Memory B cell (primary cell): Measurements from ENCODE around the gene NAP1L4.
"Not testable (repeated sequence)": the region's sequence is repeated elsewhere in the genome, so short reads cannot be mapped to it uniquely, and the experiment has no call there.

Experiments used
- ATAC-seq: fragments of 150-1000 bp; cut with Tn5 transposase; 2 replicates; pipeline ENCODE4 v1.10.0; 2021; ENCODE audit warnings: low read depth, mild to moderate bottlenecking, moderate library complexity
- DNase-seq, 2 donors: peaks; one replicate each; pipeline ENCODE4 v3.0.0; 2022; ENCODE audit warnings: low spot score in 2 of 2
- H3K27ac Mint-ChIP-seq: one replicate; pipeline ENCODE4 v1.8.0; 2022; ENCODE audit warnings: mild to moderate bottlenecking, moderate library complexity, mixed read lengths
- H3K27me3 Mint-ChIP-seq: one replicate; pipeline ENCODE4 v1.8.0; 2022; ENCODE audit warnings: mixed read lengths
- H3K36me3 Mint-ChIP-seq: one replicate; pipeline ENCODE4 v1.8.0; 2022; ENCODE audit warnings: mild to moderate bottlenecking, mixed read lengths
- H3K4me1 Mint-ChIP-seq: one replicate; pipeline ENCODE4 v1.8.0; 2022; ENCODE audit warnings: mixed read lengths
- H3K4me3 Mint-ChIP-seq: one replicate; pipeline ENCODE4 v1.8.0; 2022; ENCODE audit warnings: mild to moderate bottlenecking, moderate library complexity, mixed read lengths
- H3K9me3 Mint-ChIP-seq: one replicate; pipeline ENCODE4 v1.8.0; 2022; ENCODE audit warnings: mixed read lengths

The NAP1L4 gene

GRCh38 chr11:2905299-2905698 lies 86.8 kb downstream of the NAP1L4 start:
- not testable (repeated sequence) for H3K4me3 Mint-ChIP-seq, DNase-seq, H3K4me1 Mint-ChIP-seq, H3K27ac Mint-ChIP-seq, ATAC-seq
- peaks cover 17% of the 10 kb centered on the region for H3K36me3 Mint-ChIP-seq
- peaks cover 12% of the 10 kb centered on the region for H3K9me3 Mint-ChIP-seq
- H3K27me3 Mint-ChIP-seq, result peaks cover 23% of the 10 kb centered on the region

- peaks cover 17% of the 10 kb centered on the region for H3K36me3 Mint-ChIP-seq
- no peak for DNase-seq
- peaks cover 12% of the 10 kb centered on the region for H3K9me3 Mint-ChIP-seq
- H3K4me3 Mint-ChIP-seq, result no peak overlapping the region
- peaks cover 20% of the 10 kb centered on the region for H3K27me3 Mint-ChIP-seq
- no peak for ATAC-seq
- H3K27ac Mint-ChIP-seq, result no peak overlapping the region
- H3K4me1 Mint-ChIP-seq, result peaks cover 10% of the 10 kb centered on the region
Measured at GRCh38 chr11:2904153-2905052, 87.7 kb downstream of the NAP1L4 start.

GRCh38 chr11:2903672-2904011 lies 88.5 kb downstream of the NAP1L4 start:
- peaks cover 20% of the 10 kb centered on the region for H3K27me3 Mint-ChIP-seq
- DNase-seq (no peak), ATAC-seq (no peak)
- peaks cover 17% of the 10 kb centered on the region for H3K36me3 Mint-ChIP-seq
- H3K4me3 Mint-ChIP-seq, result peak overlapping the region; percentile 67
- H3K4me1 Mint-ChIP-seq, result peaks cover 14% of the 10 kb centered on the region
- peaks cover 12% of the 10 kb centered on the region for H3K9me3 Mint-ChIP-seq
- no peak overlapping the region for H3K27ac Mint-ChIP-seq

GRCh38 chr11:2902784-2903671 lies 89.1 kb downstream of the NAP1L4 start:
- Mint-ChIP-seq H3K4me1 (peaks cover 16% of the 10 kb centered on the region), H3K4me3 (peak overlapping the region; percentile 76), H3K36me3 (peaks cover 17% of the 10 kb centered on the region), H3K27me3 (peaks cover 20% of the 10 kb centered on the region), H3K9me3 (peaks cover 12% of the 10 kb centered on the region), H3K27ac (no peak overlapping the region)
- ATAC-seq (no peak), DNase-seq (no peak)

GRCh38 chr11:2901854-2902783 lies 90.0 kb downstream of the NAP1L4 start:
- H3K4me1 Mint-ChIP-seq, result peaks cover 16% of the 10 kb centered on the region
- no peak overlapping the region for H3K27ac Mint-ChIP-seq
- peaks cover 10% of the 10 kb centered on the region for H3K9me3 Mint-ChIP-seq
- ATAC-seq (peak; percentile 85), DNase-seq (peak; percentile 63 to 70)
- peaks cover 14% of the 10 kb centered on the region for H3K36me3 Mint-ChIP-seq
- peaks cover 17% of the 10 kb centered on the region for H3K27me3 Mint-ChIP-seq
- H3K4me3 Mint-ChIP-seq, result peak overlapping the region; percentile 76

GRCh38 chr11:2901196-2901796 lies 90.8 kb downstream of the NAP1L4 start:
- Mint-ChIP-seq H3K9me3 (peaks cover 8% of the 10 kb centered on the region), H3K27ac (no peak overlapping the region), H3K4me3 (peak overlapping the region; percentile 76), H3K27me3 (peaks cover 14% of the 10 kb centered on the region), H3K36me3 (peaks cover 12% of the 10 kb centered on the region), H3K4me1 (peaks cover 16% of the 10 kb centered on the region)
- DNase-seq (no peak), ATAC-seq (no peak)

GRCh38 chr11:2899080-2899783 lies 92.9 kb downstream of the NAP1L4 start:
- Mint-ChIP-seq H3K4me1 (peaks cover 12% of the 10 kb centered on the region), H3K27me3 (peaks cover 1% of the 10 kb centered on the region), H3K36me3 (no peaks in the 10 kb centered on the region), H3K4me3 (no peak overlapping the region), H3K9me3 (no peaks in the 10 kb centered on the region), H3K27ac (peak overlapping the region; percentile 41)
- ATAC-seq, result no peak
- DNase-seq, result no peak

GRCh38 chr11:2898366-2899079 lies 93.6 kb downstream of the NAP1L4 start:
- Mint-ChIP-seq H3K27me3 (no peaks in the 10 kb centered on the region), H3K27ac (no peak overlapping the region), H3K9me3 (no peaks in the 10 kb centered on the region), H3K4me3 (no peak overlapping the region), H3K4me1 (peaks cover 10% of the 10 kb centered on the region), H3K36me3 (no peaks in the 10 kb centered on the region)
- no peak for DNase-seq
- peak; percentile 20 for ATAC-seq

GRCh38 chr11:2897048-2897447 lies 95.1 kb downstream of the NAP1L4 start:
- no peaks in the 10 kb centered on the region for H3K9me3 Mint-ChIP-seq
- H3K36me3 Mint-ChIP-seq, result no peaks in the 10 kb centered on the region
- DNase-seq (no peak), ATAC-seq (no peak)
- H3K4me1 Mint-ChIP-seq, result peaks cover 15% of the 10 kb centered on the region
- no peak overlapping the region for H3K4me3 Mint-ChIP-seq
- no peaks in the 10 kb centered on the region for H3K27me3 Mint-ChIP-seq
- no peak overlapping the region for H3K27ac Mint-ChIP-seq

- Mint-ChIP-seq H3K4me1 (peaks cover 17% of the 10 kb centered on the region), H3K27ac (no peak overlapping the region), H3K36me3 (no peaks in the 10 kb centered on the region), H3K4me3 (no peak overlapping the region), H3K27me3 (no peaks in the 10 kb centered on the region), H3K9me3 (no peaks in the 10 kb centered on the region)
- ATAC-seq (no peak), DNase-seq (no peak)
Measured at GRCh38 chr11:2896047-2896446, 96.1 kb downstream of the NAP1L4 start.
